HFFc6 (cell line): ENCODE results near the gene FOXP1. TPM values are rescaled to one million over a fixed set of nuclear protein-coding genes. Genes with fewer than 3 reads are reported as not detected.

Experiments
- DNase-seq: peaks from one replicate; pipeline ENCODE4 v3.0.0-alpha.2; 2018
- H3K27ac Mint-ChIP-seq: 2 replicates; pipeline ENCODE4 v1.8.0; 2020; ENCODE audit warnings: mild to moderate bottlenecking, mixed read lengths
- H3K27me3 Mint-ChIP-seq: 2 replicates; pipeline ENCODE4 v1.8.0; 2021; ENCODE audit warnings: mild to moderate bottlenecking, moderate library complexity, mixed read lengths; ENCODE audit not compliant: insufficient read depth
- H3K36me3 Mint-ChIP-seq: 2 replicates; pipeline ENCODE4 v1.8.0; 2021; ENCODE audit warnings: low read depth, mixed read lengths
- H3K4me1 Mint-ChIP-seq: 2 replicates; pipeline ENCODE4 v1.8.0; 2020; ENCODE audit warnings: low read depth, mixed read lengths
- H3K4me3 Mint-ChIP-seq: 2 replicates; pipeline ENCODE4 v1.8.0; 2020; ENCODE audit warnings: mild to moderate bottlenecking, moderate library complexity, mixed read lengths
- H3K9me3 Mint-ChIP-seq: 2 replicates; pipeline ENCODE4 v1.8.0; 2020; ENCODE audit warnings: mild to moderate bottlenecking, mixed read lengths
- total RNA-seq, 6 experiments: library from RNA; stranded (reverse); fragmentation: NEBNext Ultra II Directional; extraction: Animal tissue kit (Norgen Biotek cat#: 25700); gene quantifications; 2 replicates in 1 of 6; 3 replicates in 5 of 6; pipeline ENCODE4 v1.2.3, GENCODE V29; 2021
- TF ChIP-seq, protein P1 (sequence below): fragments of 200-600 bp; sonication (generic); IDR thresholded peaks from 2 replicates; pipeline ENCODE4 v1.5.0; 2021; ENCODE audit warnings: antibody characterized with exemption, mild to moderate bottlenecking

The FOXP1 gene
- total RNA-seq, 6 experiments from 2014 or later: 32.2 to 59.3 (median 52.0) TPM

DNA sequence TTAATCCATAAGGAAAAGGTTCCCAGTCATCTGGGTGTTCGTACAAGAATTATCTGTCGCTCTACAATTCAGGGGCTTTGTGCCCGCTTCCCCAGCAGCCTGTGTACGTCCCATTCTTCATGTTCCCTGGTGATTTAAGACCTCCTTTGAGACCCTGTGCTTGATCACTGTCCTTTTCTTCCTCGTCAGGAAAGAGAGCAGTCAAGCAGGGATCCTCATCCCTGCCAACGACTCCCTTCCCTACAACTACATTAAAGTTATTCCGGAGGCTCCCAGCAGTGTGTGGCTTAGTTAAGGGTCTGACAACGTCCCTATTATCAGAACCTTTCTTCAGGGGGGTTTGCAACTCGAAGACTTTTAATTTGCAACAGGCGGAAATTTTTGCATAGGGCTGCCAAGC, 175.7 kb downstream of the FOXP1 start:
- no peaks in the 10 kb centered on the region for H3K36me3 Mint-ChIP-seq
- H3K27me3 Mint-ChIP-seq: no peaks in the 10 kb centered on the region
- TF ChIP-seq, protein P1, sequence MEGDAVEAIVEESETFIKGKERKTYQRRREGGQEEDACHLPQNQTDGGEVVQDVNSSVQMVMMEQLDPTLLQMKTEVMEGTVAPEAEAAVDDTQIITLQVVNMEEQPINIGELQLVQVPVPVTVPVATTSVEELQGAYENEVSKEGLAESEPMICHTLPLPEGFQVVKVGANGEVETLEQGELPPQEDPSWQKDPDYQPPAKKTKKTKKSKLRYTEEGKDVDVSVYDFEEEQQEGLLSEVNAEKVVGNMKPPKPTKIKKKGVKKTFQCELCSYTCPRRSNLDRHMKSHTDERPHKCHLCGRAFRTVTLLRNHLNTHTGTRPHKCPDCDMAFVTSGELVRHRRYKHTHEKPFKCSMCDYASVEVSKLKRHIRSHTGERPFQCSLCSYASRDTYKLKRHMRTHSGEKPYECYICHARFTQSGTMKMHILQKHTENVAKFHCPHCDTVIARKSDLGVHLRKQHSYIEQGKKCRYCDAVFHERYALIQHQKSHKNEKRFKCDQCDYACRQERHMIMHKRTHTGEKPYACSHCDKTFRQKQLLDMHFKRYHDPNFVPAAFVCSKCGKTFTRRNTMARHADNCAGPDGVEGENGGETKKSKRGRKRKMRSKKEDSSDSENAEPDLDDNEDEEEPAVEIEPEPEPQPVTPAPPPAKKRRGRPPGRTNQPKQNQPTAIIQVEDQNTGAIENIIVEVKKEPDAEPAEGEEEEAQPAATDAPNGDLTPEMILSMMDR: no peak
- DNase-seq: no peak
- H3K9me3 Mint-ChIP-seq: no peaks in the 10 kb centered on the region
- no peak overlapping the region for H3K27ac Mint-ChIP-seq
- H3K4me3 Mint-ChIP-seq: no peak overlapping the region
- peaks cover 16% of the 10 kb centered on the region for H3K4me1 Mint-ChIP-seq

GRCh38 chr3:71406972-71407810, 176.3 kb downstream of the FOXP1 start:
- H3K36me3 Mint-ChIP-seq: no peaks in the 10 kb centered on the region
- no peaks in the 10 kb centered on the region for H3K27me3 Mint-ChIP-seq
- no peaks in the 10 kb centered on the region for H3K9me3 Mint-ChIP-seq
- no peak overlapping the region for H3K4me3 Mint-ChIP-seq
- H3K27ac Mint-ChIP-seq: no peak overlapping the region
- peaks cover 12% of the 10 kb centered on the region for H3K4me1 Mint-ChIP-seq
- DNase-seq: no peak
- TF ChIP-seq, protein P1: no peak

- no peak overlapping the region for H3K27ac Mint-ChIP-seq
Measured at GRCh38 chr3:71402911-71403310, 180.6 kb downstream of the FOXP1 start.

GRCh38 chr3:71402280-71402679, 181.2 kb downstream of the FOXP1 start:
- Mint-ChIP-seq H3K4me1 (peaks cover 27% of the 10 kb centered on the region), H3K4me3 (no peak overlapping the region), H3K36me3 (no peaks in the 10 kb centered on the region), H3K27me3 (no peaks in the 10 kb centered on the region; the same call in 1 of the 2 replicates), H3K27ac (no peak overlapping the region), H3K9me3 (no peaks in the 10 kb centered on the region)
- DNase-seq: no peak
- TF ChIP-seq, protein P1: no peak

More at GRCh38 chr3:71402911-71403310, 180.6 kb downstream of the FOXP1 start:
- H3K27me3 Mint-ChIP-seq: no peaks in the 10 kb centered on the region
- no peaks in the 10 kb centered on the region for H3K36me3 Mint-ChIP-seq
- H3K9me3 Mint-ChIP-seq: no peaks in the 10 kb centered on the region
- H3K4me3 Mint-ChIP-seq: no peak overlapping the region
- H3K4me1 Mint-ChIP-seq: peaks cover 25% of the 10 kb centered on the region
- DNase-seq: no peak
- TF ChIP-seq, protein P1: no peak

- no peak for DNase-seq
- TF ChIP-seq, protein P1: no peak
- H3K27ac Mint-ChIP-seq: no peak overlapping the region
- H3K4me1 Mint-ChIP-seq: peaks cover 22% of the 10 kb centered on the region
- H3K9me3 Mint-ChIP-seq: no peaks in the 10 kb centered on the region
- H3K36me3 Mint-ChIP-seq: no peaks in the 10 kb centered on the region
- no peak overlapping the region for H3K4me3 Mint-ChIP-seq
- H3K27me3 Mint-ChIP-seq: no peaks in the 10 kb centered on the region; the same call in 1 of the 2 replicates
Measured at GRCh38 chr3:71401695-71402231, 181.8 kb downstream of the FOXP1 start.
